GM12865 (cell line): ENCODE measurements around the gene OAT.
"Not testable (repeated sequence)": the region's sequence is repeated elsewhere in the genome, so short reads cannot be mapped to it uniquely, and the experiment has no call there.

Experiments used
- DNase-seq: peaks from one replicate; pipeline ENCODE4 v3.0.0; 2010; ENCODE audit warnings: low read depth
- H3K4me3 ChIP-seq: 2 replicates; pipeline ENCODE4 v1.5.1; 2011; ENCODE audit warnings: mild to moderate bottlenecking, low read depth, low read length, control low read depth
- TF ChIP-seq, protein P1 (sequence below): IDR thresholded peaks from 2 replicates; pipeline ENCODE4 v1.5.1; 2011; ENCODE audit warnings: low read length, control low read depth, low read depth, inconsistent platforms; ENCODE audit not compliant: insufficient read depth; ENCODE audit errors: missing control alignments

OAT gene

DNA sequence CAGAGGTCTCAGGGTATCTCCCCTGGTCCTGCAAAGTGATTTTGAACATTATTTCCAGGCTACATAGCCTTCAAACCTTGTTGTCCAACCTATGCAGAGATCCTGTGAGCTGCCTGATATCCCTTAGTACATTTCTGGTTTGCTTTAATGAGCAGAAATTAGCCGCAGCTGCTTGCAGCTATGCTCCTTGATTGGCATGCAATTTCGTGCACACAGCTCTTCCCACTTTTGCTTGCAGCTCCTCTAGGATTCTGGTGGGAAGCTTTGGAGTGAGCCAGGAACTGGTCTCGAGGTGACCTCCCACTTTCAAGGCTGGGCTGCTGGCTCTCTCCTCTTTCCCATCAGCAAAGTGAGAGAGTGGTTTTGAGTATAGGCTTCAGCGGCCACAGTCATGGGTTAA lies 45.8 kb downstream of the OAT start:
- TF ChIP-seq, protein P1, sequence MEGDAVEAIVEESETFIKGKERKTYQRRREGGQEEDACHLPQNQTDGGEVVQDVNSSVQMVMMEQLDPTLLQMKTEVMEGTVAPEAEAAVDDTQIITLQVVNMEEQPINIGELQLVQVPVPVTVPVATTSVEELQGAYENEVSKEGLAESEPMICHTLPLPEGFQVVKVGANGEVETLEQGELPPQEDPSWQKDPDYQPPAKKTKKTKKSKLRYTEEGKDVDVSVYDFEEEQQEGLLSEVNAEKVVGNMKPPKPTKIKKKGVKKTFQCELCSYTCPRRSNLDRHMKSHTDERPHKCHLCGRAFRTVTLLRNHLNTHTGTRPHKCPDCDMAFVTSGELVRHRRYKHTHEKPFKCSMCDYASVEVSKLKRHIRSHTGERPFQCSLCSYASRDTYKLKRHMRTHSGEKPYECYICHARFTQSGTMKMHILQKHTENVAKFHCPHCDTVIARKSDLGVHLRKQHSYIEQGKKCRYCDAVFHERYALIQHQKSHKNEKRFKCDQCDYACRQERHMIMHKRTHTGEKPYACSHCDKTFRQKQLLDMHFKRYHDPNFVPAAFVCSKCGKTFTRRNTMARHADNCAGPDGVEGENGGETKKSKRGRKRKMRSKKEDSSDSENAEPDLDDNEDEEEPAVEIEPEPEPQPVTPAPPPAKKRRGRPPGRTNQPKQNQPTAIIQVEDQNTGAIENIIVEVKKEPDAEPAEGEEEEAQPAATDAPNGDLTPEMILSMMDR = no peak
- H3K4me3 ChIP-seq = no peak overlapping the region
- DNase-seq = no peak

DNA sequence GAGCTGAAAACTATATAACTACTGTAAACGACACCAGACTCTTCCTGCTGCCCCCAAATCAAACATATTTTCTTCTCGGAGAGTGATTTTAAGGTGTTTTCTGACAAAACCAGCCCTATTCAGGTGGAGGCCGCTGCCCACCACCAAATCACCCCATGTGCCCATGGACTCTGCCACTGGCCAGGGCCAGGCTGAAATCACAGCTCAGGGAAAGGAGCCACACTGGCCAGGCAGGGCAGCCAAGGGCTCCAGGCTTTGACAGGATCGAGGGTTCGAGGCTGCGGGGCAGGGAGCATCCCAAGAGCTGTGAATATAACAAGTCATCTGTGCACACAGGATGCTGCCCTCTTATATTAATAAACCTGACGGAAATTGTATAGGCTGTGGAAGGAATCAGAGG lies 48.3 kb downstream of the OAT start:
- TF ChIP-seq, protein P1 = no peak
- no peak overlapping the region for H3K4me3 ChIP-seq
- no peak for DNase-seq

DNA sequence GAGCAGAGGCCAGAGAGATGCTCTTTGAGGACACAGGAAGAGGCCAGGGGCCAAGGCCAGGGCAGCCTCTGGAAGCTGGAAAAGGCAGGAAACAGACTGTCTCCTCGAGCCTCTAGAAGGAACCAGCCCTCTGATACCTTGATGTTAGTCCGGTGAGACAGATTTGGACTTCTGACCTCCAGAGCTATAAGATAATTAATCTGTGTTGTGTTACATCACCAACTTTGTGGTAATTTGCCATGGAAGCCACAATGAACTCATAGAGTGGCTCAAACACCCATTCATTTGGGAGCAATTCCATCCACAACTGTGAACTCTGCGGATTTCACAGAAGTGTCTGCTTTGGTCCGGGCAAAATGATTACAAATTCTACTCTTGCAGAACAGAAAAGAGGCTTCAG lies 48.7 kb downstream of the OAT start:
- TF ChIP-seq, protein P1 = no peak

DNA sequence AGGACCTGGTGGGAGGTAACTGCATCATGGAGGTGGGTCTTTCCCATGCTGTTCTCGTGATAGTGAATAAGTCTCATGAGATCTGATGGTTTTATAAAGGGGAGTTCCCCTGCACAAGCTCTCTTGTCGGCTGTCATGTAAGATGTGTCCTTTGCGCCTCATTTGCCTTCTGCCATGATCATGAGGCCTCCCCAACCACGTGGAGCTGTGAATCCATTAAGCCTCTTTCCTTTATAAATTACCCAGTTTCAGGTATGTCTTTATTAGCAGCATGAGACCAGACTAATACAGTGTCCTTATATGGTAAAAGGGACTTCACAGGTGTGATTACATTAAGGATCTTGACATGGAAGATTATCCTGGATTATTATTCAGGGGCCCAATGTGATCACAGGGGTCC lies 49.2 kb downstream of the OAT start:
- H3K4me3 ChIP-seq, DNase-seq: not testable (repeated sequence)

More for the DNA sequence above, 48.7 kb downstream of the OAT start:
- DNase-seq = no peak
- H3K4me3 ChIP-seq = no peak overlapping the region

DNA sequence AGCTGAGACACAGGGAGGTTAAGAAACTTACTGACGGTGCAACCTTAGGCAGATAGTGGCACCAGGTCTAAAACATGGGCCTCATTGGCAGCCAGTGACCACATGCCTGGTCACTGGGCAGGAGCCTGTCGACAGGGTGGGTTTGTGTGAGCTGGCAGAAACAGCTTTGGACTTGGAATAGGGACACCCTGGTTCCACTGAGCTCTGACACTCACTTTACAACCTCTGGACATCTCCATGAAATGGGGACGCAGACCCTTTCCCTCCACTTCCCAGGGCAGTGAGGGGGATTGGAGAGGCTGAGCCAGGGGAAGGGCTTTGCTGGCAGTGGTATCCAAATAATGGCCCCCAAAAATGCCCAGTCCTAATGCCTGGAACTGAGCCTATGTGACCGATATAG lies 49.7 kb downstream of the OAT start:
- TF ChIP-seq, protein P1 = no peak
- H3K4me3 ChIP-seq = no peak overlapping the region
- DNase-seq = no peak

DNA sequence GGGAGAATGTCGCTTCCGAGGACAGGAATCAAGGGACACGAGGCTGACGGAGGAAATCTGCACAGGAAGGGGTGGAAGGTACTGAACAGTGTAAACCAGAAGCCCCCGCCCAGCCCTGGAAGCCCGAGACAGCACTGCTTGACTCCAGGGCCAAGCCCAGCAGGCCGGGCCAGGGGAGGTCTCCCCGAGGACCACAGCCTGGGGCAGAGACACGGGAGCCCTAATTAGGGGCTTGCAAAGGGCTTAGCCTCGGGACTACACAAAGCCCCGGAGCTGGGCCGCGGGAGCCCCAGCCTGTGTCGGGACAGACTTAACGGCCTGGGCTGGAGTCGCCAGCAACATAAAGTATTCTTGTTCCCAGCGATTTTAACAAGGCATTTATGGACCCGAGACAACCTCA lies 50.8 kb downstream of the OAT start:
- TF ChIP-seq, protein P1 = no peak
- no peak overlapping the region for H3K4me3 ChIP-seq
- DNase-seq = no peak

DNA sequence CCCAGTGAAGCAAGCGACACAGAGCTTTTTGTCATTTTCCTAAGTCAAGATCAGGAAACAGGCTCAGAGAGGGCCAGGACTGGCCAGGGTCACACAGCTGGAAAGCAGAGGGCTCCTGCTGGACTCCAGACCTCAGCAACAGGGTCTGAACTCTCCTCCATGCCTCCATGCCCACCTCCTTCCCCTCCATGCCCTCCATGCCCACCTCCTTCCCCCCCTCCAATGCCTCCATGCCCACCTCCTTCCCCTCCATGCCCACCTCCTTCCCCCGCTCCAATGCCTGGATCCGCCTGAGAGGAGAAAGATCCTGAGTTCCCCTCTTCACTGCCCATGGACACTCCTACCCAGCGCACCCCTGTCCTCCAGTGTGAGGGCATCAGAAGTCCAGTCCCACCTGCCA lies 51.3 kb downstream of the OAT start:
- H3K4me3 ChIP-seq = no peak overlapping the region
- DNase-seq = no peak
- TF ChIP-seq, protein P1 = no peak
